Measurements from ENCODE around the gene PDGFA.

The PDGFA gene

GRCh38 chr7:539731-540411 is 20.2 kb upstream of the PDGFA start:
- no peak for DNase-seq
- in situ Hi-C loops (cut with MboI; ENCODE audit: low pct_unique_long_range_greater_than_20kb, low sequenced_read_pairs), result no loop called here

GRCh38 chr7:538764-539685 is 19.4 kb upstream of the PDGFA start:
- no peak for DNase-seq
- in situ Hi-C loops (cut with MboI; ENCODE audit: low pct_unique_long_range_greater_than_20kb, low sequenced_read_pairs), result no loop called here

GRCh38 chr7:537911-538634 is 18.4 kb upstream of the PDGFA start:
- in situ Hi-C loops (cut with MboI; ENCODE audit: low pct_unique_long_range_greater_than_20kb, low sequenced_read_pairs), result no loop called here

GRCh38 chr7:536231-536630 is 16.6 kb upstream of the PDGFA start:
- DNase-seq, result no peak
- in situ Hi-C loops (cut with MboI; ENCODE audit: low pct_unique_long_range_greater_than_20kb, low sequenced_read_pairs), result no loop called here

More at GRCh38 chr7:537911-538634, 18.4 kb upstream of the PDGFA start:
- no peak for DNase-seq

DNA sequence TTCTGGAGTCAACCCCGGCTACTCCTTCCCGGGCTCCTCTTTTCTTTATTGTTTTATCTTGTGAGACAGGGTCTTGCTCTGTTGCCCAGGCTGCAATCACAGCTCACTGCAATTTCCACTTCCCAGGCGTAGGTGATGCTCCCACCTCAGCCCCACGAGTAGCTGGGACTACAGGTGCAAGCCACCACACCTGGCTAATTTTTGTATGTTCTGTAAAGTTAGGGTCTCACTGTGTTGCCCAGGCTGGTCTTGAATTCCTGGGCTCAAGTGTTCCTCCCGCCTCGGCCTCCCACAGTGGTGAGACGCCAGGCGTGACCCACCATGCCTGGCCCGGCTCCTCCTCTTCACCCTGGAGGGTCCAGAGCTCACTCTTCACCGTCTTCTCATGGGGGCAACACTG is 15.3 kb upstream of the PDGFA start:
- DNase-seq, result no peak
- in situ Hi-C loops (cut with MboI; ENCODE audit: low pct_unique_long_range_greater_than_20kb, low sequenced_read_pairs), result no loop called here

DNA sequence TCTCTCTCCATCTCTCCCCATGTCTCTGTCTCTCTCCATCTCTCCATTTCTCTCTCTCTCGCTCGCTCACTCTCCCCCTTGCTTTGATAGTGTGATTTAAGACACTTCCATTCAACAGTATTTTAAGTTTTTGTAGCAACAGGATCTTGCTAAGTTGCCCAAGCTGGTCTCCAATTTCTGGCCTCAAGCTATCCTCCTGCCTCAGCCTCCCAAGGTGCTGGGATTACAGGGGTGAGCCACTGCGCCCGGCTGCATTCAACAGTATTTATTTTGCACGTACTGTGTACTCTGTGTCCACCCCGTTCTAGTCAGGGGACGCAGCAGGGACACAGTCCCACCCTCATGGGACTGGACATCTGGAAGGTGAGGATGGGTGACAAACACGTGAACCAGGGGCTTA is 14.4 kb upstream of the PDGFA start:
- in situ Hi-C loops (cut with MboI; ENCODE audit: low pct_unique_long_range_greater_than_20kb, low sequenced_read_pairs), result no loop called here
- DNase-seq, result no peak

DNA sequence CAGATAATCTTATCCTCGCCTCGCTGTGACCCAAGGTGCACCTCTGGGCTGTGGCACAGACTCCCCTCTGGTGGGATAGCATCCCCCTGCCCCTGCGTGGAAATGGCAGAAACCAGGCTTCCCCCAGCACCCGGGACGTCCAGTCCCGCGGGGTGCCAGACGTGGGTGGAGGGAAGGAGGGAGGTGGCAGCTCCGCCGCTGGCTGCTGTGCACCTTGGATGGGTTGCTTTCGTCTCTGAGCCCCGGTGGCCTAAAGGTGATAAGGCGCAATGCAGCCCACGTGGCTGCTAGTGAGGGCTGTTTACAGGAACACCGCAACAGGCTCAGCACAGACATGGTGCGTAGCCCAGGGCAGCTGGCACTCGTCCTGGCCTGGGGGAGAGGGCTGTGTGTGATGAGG is 13.6 kb upstream of the PDGFA start:
- no peak for DNase-seq
- in situ Hi-C loops (cut with MboI; ENCODE audit: low pct_unique_long_range_greater_than_20kb, low sequenced_read_pairs), result no loop called here

- DNase-seq, result no peak
- in situ Hi-C loops (cut with MboI; ENCODE audit: low pct_unique_long_range_greater_than_20kb, low sequenced_read_pairs), result no loop called here
Measured at GRCh38 chr7:532379-533143, 12.9 kb upstream of the PDGFA start.

DNA sequence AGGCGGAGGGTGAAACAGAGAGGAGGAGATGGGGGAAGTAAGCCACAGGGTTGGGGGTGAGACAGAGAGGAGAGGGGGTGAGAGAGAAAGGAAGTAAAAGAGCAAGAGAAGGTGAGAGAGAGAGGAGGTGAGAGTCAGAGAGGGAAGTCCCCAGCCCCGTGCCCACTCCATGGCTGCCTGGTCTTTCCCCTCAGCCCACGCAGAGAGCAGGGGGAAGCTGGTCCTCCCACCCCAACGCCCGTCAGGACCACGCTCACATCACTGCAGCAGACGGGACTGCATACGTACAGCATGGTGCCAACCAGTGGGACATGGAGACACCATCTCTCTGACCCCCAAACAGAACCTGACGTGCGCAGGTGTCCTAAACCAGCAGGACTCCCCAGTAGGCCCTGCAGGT is 12.1 kb upstream of the PDGFA start:
- no peak for DNase-seq
- in situ Hi-C loops (cut with MboI; ENCODE audit: low pct_unique_long_range_greater_than_20kb, low sequenced_read_pairs), result no loop called here

GRCh38 chr7:528451-528850 is 8.8 kb upstream of the PDGFA start:
- in situ Hi-C loops (cut with MboI; ENCODE audit: low pct_unique_long_range_greater_than_20kb, low sequenced_read_pairs), result no loop called here
- DNase-seq, result no peak

GRCh38 chr7:527723-528122 is 8.1 kb upstream of the PDGFA start:
- no peak for DNase-seq
- in situ Hi-C loops (cut with MboI; ENCODE audit: low pct_unique_long_range_greater_than_20kb, low sequenced_read_pairs), result no loop called here

DNA sequence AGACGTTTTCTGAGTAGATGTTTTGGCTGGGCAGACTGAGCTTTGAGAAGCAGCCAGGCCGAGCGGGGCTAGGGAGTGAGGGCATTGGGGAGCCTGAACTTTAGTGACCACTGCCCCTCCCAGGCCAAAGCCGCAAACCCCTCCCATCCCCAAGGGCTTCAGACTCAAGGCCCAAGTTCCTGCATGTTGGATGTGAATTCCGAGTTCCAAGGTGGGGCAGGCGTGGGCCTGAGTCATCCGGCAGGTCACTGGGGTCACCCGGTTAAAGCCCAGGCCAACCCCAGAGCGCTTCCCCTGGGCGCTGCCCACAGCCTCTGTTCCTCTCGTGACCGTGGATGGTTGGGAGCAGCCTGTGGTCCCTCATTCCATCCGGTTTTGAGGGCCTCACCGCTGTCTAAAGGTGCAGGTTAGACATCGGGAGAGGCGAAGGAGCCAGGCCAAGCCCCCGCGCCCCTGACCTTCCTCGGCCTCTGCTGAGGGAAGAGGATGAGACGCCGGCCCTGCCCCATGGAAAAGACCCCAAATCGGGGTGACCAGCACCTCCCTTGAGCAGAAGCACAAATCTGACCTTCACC is 6.9 kb upstream of the PDGFA start:
- no peak for DNase-seq
- in situ Hi-C loops (cut with MboI; ENCODE audit: low pct_unique_long_range_greater_than_20kb, low sequenced_read_pairs), result no loop called here

DNA sequence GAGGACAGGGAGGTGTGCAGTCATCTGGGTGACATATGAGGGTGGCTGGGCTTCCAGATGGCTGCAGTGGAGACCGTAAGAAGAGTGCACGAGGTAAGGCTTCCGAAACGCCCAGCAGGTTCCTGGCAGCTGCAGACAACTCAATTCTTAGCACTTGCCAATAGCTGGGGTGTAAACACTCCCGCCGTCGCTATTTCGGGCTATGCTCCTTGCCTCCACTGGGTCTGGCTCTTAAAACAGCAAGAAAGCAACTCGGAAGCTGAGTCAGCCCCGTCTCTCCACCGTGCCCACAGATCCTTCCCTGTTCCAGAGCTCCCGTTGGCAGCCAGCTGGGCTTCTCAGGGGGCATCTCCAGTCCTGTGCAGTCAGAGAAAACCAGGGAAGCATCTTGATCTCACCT is 6.1 kb upstream of the PDGFA start:
- DNase-seq, result no peak
- in situ Hi-C loops (cut with MboI; ENCODE audit: low pct_unique_long_range_greater_than_20kb, low sequenced_read_pairs), result no loop called here

GRCh38 chr7:524800-525199 is 5.2 kb upstream of the PDGFA start:
- in situ Hi-C loops (cut with MboI; ENCODE audit: low pct_unique_long_range_greater_than_20kb, low sequenced_read_pairs), result no loop called here
- no peak for DNase-seq

DNA sequence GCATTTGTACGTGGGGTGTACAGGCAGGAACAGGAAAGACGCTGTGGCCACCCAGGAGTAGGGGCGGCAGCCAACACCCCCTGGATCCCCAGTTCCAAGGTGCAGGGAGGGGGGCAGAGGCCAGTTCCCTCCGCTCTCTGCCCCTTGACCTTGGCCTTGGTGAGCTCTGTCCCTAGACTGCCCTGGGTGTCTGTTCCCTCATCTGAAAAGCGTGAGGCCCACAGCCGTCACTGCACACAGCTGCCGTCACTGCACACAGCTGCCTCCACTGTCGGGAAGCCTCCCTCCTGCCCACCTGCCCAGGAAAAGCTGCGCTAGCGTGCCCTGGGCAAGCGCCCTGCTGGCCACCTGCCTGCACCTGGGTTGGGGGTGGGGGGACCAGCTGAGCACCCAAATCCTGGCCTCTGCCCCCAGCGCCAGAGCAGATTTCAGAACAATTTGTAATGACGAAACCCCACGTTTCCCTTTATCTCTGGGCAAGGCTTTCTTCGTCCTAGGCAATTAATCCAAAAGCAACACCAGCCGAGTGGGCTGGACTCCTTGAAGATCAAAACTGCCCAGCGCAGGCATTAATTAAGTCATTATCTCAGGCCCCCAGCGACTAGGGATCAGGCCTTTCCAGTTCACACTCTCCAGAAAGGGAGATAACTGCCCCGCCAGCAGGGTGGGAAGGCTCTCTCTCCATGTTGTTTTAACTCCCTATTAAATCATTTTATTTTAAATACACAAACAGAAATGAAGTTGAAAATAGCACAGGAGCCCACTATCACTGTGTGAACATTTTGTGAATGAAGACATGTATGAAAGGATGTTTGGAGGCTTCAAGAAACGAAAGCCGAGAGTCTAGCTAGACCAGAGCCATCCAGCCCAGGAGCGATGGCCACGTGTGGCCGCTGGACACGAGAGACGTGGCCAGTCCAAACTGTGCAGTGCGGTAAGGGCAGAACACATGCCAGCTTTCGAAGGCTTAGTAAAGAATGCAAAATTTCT is 4.0 kb upstream of the PDGFA start:
- no peak for DNase-seq
- in situ Hi-C loops (cut with MboI; ENCODE audit: low pct_unique_long_range_greater_than_20kb, low sequenced_read_pairs), result no loop called here

- in situ Hi-C loops (cut with MboI; ENCODE audit: low pct_unique_long_range_greater_than_20kb, low sequenced_read_pairs), result no loop called here
Measured at GRCh38 chr7:522951-523314, 3.3 kb upstream of the PDGFA start.

DNA sequence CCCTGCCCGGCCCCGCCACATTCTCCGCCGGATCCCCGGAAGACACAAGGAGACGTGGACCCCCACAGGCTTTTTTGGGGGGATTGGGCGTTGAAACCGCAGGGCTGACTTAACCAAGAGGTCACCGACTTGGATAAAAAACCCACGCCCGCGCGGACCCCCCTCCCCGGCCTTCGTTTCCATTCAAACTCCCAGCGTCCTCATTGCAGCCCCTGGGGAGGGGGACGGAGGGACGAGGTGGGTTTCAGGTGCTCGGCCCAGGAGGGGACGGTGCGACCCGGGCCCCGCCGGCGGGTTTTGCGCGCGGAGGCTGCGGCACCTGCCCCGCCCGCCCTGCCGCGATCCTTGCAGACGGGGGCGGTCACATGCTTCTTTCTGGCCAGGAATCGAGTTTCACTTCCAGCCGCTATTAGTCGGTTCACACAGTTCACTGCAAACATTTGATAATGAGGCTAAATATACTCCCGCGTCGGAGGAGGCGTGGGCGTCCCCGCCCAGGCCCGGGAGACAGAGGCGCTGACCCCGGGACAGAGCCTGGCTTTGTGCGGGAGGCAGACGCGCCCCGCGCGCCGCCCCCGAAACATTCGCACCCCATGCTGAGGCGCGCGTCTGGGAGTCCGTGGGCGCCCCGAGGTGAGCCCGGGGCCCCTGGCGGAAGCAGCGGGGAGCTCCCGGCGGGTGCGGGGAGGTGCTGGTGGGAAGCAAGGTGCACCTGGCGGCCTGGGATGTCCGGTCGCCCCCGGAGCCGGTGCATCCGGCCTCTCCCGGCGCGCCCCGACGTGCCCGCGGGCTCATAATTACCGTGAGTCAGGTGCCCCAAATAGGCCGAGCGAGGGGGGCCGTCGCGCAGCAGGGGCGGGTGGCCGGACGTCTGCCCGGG is 2.7 kb upstream of the PDGFA start:
- peak; percentile 41 for DNase-seq
- in situ Hi-C loops (cut with MboI; ENCODE audit: low pct_unique_long_range_greater_than_20kb, low sequenced_read_pairs), result no loop called here

More at GRCh38 chr7:522951-523314, 3.3 kb upstream of the PDGFA start:
- DNase-seq, result no peak
